ENCODE measurements around the gene RPL4.

RPL4 gene

GRCh38 chr15:66489179-66489791 is 15.4 kb downstream of the RPL4 start:
- no peak for TF ChIP-seq POLR2AphosphoS5 (IDR thresholded peaks at IDR 0.05; ENCODE audit: low read depth, low read length)
- no peak for TF ChIP-seq SIN3A (IDR thresholded peaks at IDR 0.05; ENCODE audit: borderline replicate concordance, insufficient read depth, low read length)
- no peak for TF ChIP-seq REST (IDR thresholded peaks at IDR 0.05; ENCODE audit: insufficient read depth in 1 of 2, low read depth in 2 of 2, low read length in 2 of 2)
- TF ChIP-seq FOXP2 (optimal IDR thresholded peaks at IDR 0.05; ENCODE audit: borderline replicate concordance, extremely low read depth, extremely low read length, insufficient read depth), result no peak
- TF ChIP-seq TAF1 (IDR thresholded peaks at IDR 0.05; ENCODE audit: borderline replicate concordance, insufficient read depth, low read length), result no peak

GRCh38 chr15:66488525-66488924 is 16.1 kb downstream of the RPL4 start:
- TF ChIP-seq TAF1 (IDR thresholded peaks at IDR 0.05; ENCODE audit: borderline replicate concordance, insufficient read depth, low read length), result no peak
- TF ChIP-seq REST (IDR thresholded peaks at IDR 0.05; ENCODE audit: insufficient read depth in 1 of 2, low read depth in 2 of 2, low read length in 2 of 2), result no peak
- no peak for TF ChIP-seq SIN3A (IDR thresholded peaks at IDR 0.05; ENCODE audit: borderline replicate concordance, insufficient read depth, low read length)
- no peak for TF ChIP-seq FOXP2 (optimal IDR thresholded peaks at IDR 0.05; ENCODE audit: borderline replicate concordance, extremely low read depth, extremely low read length, insufficient read depth)
- no peak for TF ChIP-seq POLR2AphosphoS5 (IDR thresholded peaks at IDR 0.05; ENCODE audit: low read depth, low read length)

- no peak for TF ChIP-seq SIN3A (IDR thresholded peaks at IDR 0.05; ENCODE audit: borderline replicate concordance, insufficient read depth, low read length)
- no peak for TF ChIP-seq TAF1 (IDR thresholded peaks at IDR 0.05; ENCODE audit: borderline replicate concordance, insufficient read depth, low read length)
- no peak for TF ChIP-seq POLR2AphosphoS5 (IDR thresholded peaks at IDR 0.05; ENCODE audit: low read depth, low read length)
- no peak for TF ChIP-seq REST (IDR thresholded peaks at IDR 0.05; ENCODE audit: insufficient read depth in 1 of 2, low read depth in 2 of 2, low read length in 2 of 2)
- no peak for TF ChIP-seq FOXP2 (optimal IDR thresholded peaks at IDR 0.05; ENCODE audit: borderline replicate concordance, extremely low read depth, extremely low read length, insufficient read depth)
Measured at GRCh38 chr15:66486887-66487286, 17.8 kb downstream of the RPL4 start.

- TF ChIP-seq TAF1 (IDR thresholded peaks at IDR 0.05; ENCODE audit: borderline replicate concordance, insufficient read depth, low read length), result no peak
- no peak for TF ChIP-seq POLR2AphosphoS5 (IDR thresholded peaks at IDR 0.05; ENCODE audit: low read depth, low read length)
- TF ChIP-seq SIN3A (IDR thresholded peaks at IDR 0.05; ENCODE audit: borderline replicate concordance, insufficient read depth, low read length), result no peak
- TF ChIP-seq REST (IDR thresholded peaks at IDR 0.05; ENCODE audit: insufficient read depth in 1 of 2, low read depth in 2 of 2, low read length in 2 of 2), result no peak
- no peak for TF ChIP-seq FOXP2 (optimal IDR thresholded peaks at IDR 0.05; ENCODE audit: borderline replicate concordance, extremely low read depth, extremely low read length, insufficient read depth)
Measured at GRCh38 chr15:66484539-66485112, 20.0 kb downstream of the RPL4 start.
